Measurements from ENCODE around the gene PIMREG.

The PIMREG gene

DNA sequence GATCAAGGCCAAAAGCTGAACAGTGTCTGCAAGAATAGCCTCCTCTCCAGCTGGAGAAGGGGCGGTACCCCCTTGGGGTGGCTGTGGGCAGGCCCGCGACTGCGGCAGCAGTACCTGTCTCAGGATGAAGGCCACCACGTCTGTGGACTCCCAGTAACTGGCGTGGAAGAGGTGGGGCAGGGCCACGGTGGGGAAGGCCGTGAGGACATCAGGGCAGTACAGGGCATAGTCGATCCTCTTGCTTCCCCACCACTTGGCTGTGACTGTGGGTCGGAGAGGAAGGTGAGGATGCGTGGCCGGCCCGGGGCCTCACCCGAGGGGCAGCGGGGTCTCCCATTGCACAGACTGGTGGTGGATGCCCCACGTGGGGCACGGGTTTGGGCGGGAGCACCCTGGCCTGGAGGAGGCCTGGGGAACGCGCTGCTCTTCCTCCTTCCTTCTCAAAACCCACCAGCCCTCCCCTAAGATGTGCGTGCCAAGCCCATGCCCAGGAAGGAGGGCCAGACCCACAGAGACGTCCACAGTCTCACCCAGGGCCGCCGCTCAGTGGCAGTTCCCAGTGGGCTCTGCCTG is 26.0 kb downstream of the PIMREG start:
- Histone ChIP-seq H3K79me2 (ENCODE audit: insufficient read depth, low read length) (no peaks in the 10 kb centered on the region), H3K9me2 (ENCODE audit: low read depth, low read length) (no peaks in the 10 kb centered on the region), H3K4me2 (ENCODE audit: low read length) (no peak overlapping the region), H3K4me3 (ENCODE audit: low read depth, low read length, poor library complexity, severe bottlenecking) (no peak overlapping the region), H3K4me1 (ENCODE audit: insufficient read depth, low read length, severe bottlenecking) (no peaks in the 10 kb centered on the region), H3K27ac (ENCODE audit: low read depth, low read length, poor library complexity, severe bottlenecking) (no peak overlapping the region), H3K9me3 (ENCODE audit: low read length) (no peaks in the 10 kb centered on the region), H3K27me3 (ENCODE audit: insufficient read depth, low read length) (no peaks in the 10 kb centered on the region), H4K20me1 (ENCODE audit: insufficient read depth, low read length) (no peaks in the 10 kb centered on the region), H3F3A (ENCODE audit: insufficient read depth, low read length) (no peaks in the 10 kb centered on the region), H3K9ac (ENCODE audit: low read length) (no peak overlapping the region), H3K36me3 (ENCODE audit: insufficient read depth, low read length) (no peaks in the 10 kb centered on the region), H2AFZ (ENCODE audit: low read length) (no peak overlapping the region)
- TF ChIP-seq CTCF (IDR thresholded peaks at IDR 0.05; ENCODE audit: low read length), result no peak
- no peak for TF ChIP-seq EZH2 (IDR thresholded peaks at IDR 0.05; ENCODE audit: borderline replicate concordance, low read length)

- H3K9ac ChIP-seq (ENCODE audit: low read length), result no peak overlapping the region
- no peaks in the 10 kb centered on the region for H3K36me3 ChIP-seq (ENCODE audit: insufficient read depth, low read length)
- no peaks in the 10 kb centered on the region for H3K4me1 ChIP-seq (ENCODE audit: insufficient read depth, low read length, severe bottlenecking)
- TF ChIP-seq CTCF (IDR thresholded peaks at IDR 0.05; ENCODE audit: low read length) (no peak), EZH2 (IDR thresholded peaks at IDR 0.05; ENCODE audit: borderline replicate concordance, low read length) (no peak)
- no peak overlapping the region for H3K4me3 ChIP-seq (ENCODE audit: low read depth, low read length, poor library complexity, severe bottlenecking)
- H3K79me2 ChIP-seq (ENCODE audit: insufficient read depth, low read length), result no peaks in the 10 kb centered on the region
- H3K9me2 ChIP-seq (ENCODE audit: low read depth, low read length), result no peaks in the 10 kb centered on the region
- H3F3A ChIP-seq (ENCODE audit: insufficient read depth, low read length), result no peaks in the 10 kb centered on the region
- H3K4me2 ChIP-seq (ENCODE audit: low read length), result no peak overlapping the region
- no peak overlapping the region for H3K27ac ChIP-seq (ENCODE audit: low read depth, low read length, poor library complexity, severe bottlenecking)
- no peak overlapping the region for H2AFZ ChIP-seq (ENCODE audit: low read length)
- H3K27me3 ChIP-seq (ENCODE audit: insufficient read depth, low read length), result no peaks in the 10 kb centered on the region
- no peaks in the 10 kb centered on the region for H3K9me3 ChIP-seq (ENCODE audit: low read length)
- no peaks in the 10 kb centered on the region for H4K20me1 ChIP-seq (ENCODE audit: insufficient read depth, low read length)
Observed at GRCh38 chr17:6470751-6471521, 26.7 kb downstream of the PIMREG start.

DNA sequence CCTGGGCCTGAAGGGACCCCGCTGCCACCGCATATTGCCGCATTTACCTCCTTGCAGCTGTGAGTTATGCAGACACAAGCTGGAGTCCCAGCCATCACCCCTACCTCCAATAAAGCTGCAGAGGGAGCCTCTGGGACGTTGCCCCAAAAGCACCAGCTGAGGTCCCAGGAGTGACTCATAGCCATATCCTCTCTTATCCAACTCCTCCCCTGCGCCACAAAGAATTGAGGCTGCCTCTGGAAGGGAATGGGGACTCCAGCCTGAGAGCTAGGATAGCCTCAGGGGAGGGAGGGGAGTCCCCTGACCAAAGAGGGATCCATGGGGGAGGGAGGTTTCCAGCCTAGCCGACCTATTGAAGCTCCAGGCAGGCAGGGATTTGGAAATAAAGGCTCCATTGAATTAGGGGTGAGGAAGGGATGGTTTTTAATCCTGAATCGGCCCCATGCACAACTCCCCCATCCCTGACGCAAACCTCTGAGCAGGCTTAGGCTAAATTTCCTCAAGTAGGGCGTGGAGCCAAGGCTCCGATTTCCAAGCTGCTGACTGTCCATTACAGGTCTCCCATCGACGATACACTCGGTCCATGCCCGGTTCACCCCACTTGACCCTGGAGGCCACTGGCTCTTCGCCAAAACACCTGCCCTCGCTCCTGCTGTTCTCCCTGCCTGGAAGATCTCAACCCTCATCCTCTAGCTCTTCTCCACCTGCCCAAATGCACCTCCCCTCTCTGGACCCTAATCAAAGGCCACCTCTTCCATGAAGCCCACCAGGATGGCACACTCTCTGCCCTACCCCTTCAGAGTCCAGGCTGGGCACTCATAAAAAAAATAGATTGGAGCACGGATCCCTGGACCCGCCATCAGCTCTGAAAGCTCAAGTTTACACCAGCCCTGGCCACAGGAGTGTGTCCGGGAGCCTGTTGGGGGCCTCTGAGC is 27.5 kb downstream of the PIMREG start:
- no peak overlapping the region for H2AFZ ChIP-seq (ENCODE audit: low read length)
- no peaks in the 10 kb centered on the region for H3K4me1 ChIP-seq (ENCODE audit: insufficient read depth, low read length, severe bottlenecking)

More for the DNA sequence above, 27.5 kb downstream of the PIMREG start:
- H3K9ac ChIP-seq (ENCODE audit: low read length), result no peak overlapping the region
- no peaks in the 10 kb centered on the region for H3K9me2 ChIP-seq (ENCODE audit: low read depth, low read length)
- H3F3A ChIP-seq (ENCODE audit: insufficient read depth, low read length), result no peaks in the 10 kb centered on the region
- H3K79me2 ChIP-seq (ENCODE audit: insufficient read depth, low read length), result no peaks in the 10 kb centered on the region
- no peak for TF ChIP-seq CTCF (IDR thresholded peaks at IDR 0.05; ENCODE audit: low read length)
- H3K27me3 ChIP-seq (ENCODE audit: insufficient read depth, low read length), result no peaks in the 10 kb centered on the region
- H3K36me3 ChIP-seq (ENCODE audit: insufficient read depth, low read length), result no peaks in the 10 kb centered on the region
- H4K20me1 ChIP-seq (ENCODE audit: insufficient read depth, low read length), result no peaks in the 10 kb centered on the region
- no peaks in the 10 kb centered on the region for H3K9me3 ChIP-seq (ENCODE audit: low read length)
- H3K4me3 ChIP-seq (ENCODE audit: low read depth, low read length, poor library complexity, severe bottlenecking), result no peak overlapping the region
- H3K4me2 ChIP-seq (ENCODE audit: low read length), result no peak overlapping the region
- H3K27ac ChIP-seq (ENCODE audit: low read depth, low read length, poor library complexity, severe bottlenecking), result no peak overlapping the region

All from OCI-LY1 (cell line).